NCI-H510A (cell line): ENCODE results near the gene SDHB.

Experiments used
- DNase-seq: peaks from one replicate; lab custom pipeline; 2025; lab: John Stamatoyannopoulos, UW

SDHB gene

GRCh38 chr1:16969057-16969611 is 84.7 kb downstream of the SDHB start:
- DNase-seq = no peak
